ENCODE results near the gene IPO9.

DNA sequence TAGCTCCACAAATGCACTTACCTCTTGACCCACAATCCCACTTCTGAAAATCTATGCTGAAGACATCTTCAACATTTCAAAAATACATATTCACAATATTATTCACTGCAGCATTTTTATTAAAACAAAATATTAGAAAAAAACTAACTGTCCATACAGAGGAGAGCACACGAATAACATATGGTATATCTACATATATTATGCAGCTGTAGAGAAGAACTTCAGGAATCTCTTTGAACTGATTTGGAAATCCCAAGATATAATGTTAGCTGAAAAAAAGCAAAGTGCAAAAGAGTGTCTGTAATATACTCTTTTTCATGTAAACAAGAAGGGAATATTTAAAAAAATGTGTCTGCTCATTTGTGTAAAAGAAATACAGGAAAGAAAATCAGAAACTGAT lies 11.5 kb downstream of the IPO9 start:
- TF ChIP-seq, protein P1, sequence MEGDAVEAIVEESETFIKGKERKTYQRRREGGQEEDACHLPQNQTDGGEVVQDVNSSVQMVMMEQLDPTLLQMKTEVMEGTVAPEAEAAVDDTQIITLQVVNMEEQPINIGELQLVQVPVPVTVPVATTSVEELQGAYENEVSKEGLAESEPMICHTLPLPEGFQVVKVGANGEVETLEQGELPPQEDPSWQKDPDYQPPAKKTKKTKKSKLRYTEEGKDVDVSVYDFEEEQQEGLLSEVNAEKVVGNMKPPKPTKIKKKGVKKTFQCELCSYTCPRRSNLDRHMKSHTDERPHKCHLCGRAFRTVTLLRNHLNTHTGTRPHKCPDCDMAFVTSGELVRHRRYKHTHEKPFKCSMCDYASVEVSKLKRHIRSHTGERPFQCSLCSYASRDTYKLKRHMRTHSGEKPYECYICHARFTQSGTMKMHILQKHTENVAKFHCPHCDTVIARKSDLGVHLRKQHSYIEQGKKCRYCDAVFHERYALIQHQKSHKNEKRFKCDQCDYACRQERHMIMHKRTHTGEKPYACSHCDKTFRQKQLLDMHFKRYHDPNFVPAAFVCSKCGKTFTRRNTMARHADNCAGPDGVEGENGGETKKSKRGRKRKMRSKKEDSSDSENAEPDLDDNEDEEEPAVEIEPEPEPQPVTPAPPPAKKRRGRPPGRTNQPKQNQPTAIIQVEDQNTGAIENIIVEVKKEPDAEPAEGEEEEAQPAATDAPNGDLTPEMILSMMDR (IDR thresholded peaks at IDR 0.05; ENCODE audit: insufficient read depth, low read length): no peak
- TF ChIP-seq SPI1 (IDR thresholded peaks at IDR 0.05; ENCODE audit: borderline replicate concordance, low read depth) (no peak), POLR2AphosphoS5 (IDR thresholded peaks at IDR 0.05; ENCODE audit: low read depth) (no peak), GABPA (IDR thresholded peaks at IDR 0.05; ENCODE audit: low read depth) (no peak)
- TF ChIP-seq, protein P2, sequence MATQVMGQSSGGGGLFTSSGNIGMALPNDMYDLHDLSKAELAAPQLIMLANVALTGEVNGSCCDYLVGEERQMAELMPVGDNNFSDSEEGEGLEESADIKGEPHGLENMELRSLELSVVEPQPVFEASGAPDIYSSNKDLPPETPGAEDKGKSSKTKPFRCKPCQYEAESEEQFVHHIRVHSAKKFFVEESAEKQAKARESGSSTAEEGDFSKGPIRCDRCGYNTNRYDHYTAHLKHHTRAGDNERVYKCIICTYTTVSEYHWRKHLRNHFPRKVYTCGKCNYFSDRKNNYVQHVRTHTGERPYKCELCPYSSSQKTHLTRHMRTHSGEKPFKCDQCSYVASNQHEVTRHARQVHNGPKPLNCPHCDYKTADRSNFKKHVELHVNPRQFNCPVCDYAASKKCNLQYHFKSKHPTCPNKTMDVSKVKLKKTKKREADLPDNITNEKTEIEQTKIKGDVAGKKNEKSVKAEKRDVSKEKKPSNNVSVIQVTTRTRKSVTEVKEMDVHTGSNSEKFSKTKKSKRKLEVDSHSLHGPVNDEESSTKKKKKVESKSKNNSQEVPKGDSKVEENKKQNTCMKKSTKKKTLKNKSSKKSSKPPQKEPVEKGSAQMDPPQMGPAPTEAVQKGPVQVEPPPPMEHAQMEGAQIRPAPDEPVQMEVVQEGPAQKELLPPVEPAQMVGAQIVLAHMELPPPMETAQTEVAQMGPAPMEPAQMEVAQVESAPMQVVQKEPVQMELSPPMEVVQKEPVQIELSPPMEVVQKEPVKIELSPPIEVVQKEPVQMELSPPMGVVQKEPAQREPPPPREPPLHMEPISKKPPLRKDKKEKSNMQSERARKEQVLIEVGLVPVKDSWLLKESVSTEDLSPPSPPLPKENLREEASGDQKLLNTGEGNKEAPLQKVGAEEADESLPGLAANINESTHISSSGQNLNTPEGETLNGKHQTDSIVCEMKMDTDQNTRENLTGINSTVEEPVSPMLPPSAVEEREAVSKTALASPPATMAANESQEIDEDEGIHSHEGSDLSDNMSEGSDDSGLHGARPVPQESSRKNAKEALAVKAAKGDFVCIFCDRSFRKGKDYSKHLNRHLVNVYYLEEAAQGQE (IDR thresholded peaks at IDR 0.05; ENCODE audit: insufficient replicate concordance, low read depth): no peak
